ENCODE measurements around the gene BLNK. TPM values are rescaled to one million over a fixed set of nuclear protein-coding genes. Genes with fewer than 3 reads are reported as not detected.

Gene BLNK
- total RNA-seq, 6 experiments from 2014 or later: 9.9 to 47.7 (median 20.9) TPM

DNA sequence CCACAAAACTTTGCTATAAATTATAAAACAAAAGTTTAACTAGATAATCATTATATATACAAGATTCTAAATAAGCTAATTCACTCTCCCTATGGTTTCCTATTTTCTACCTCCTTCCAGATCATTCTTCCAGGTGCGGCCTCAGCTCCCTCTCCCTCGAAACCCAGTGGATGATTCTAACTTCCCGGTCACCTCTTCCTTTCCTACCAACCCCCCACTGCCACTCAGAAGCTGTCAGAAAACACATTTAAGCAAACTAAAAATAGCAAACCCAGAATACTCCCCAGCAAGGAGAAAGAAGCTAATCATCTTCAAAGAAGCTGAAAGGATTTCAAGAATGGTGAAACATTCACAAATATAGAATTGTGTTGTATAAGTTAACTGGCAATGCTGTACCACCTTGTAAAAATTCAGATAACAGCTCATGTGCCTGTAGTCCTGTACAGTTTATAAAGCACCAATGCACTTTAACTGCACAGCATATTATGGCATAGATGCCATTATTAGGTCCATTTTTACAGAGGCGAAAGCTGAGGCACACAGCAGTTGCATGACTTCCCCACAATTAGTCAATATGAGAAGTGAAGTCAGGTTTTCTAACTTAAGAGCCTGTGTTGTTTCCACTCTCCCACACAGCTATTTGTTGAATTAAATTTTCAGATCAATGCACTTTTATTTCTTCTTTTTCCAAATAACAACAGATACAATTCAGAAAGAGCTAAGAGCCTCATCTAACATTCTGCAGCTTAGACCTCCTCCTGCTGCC is 19.2 kb upstream of the BLNK start:
- intact Hi-C loops (cut with DNase I): no loop called here
- Histone ChIP-seq H3K4me1 (peaks cover 0 to 29% (median 14%) of the 10 kb centered on the region in 4 donors), H3K27ac (no peak overlapping the region), H3K4me3 (no peak overlapping the region), H3K9me3 (no peaks in the 10 kb centered on the region), H3K36me3 (no peaks in the 10 kb centered on the region), H3K27me3 (no peaks in the 10 kb centered on the region)
- TF ChIP-seq, protein P1, sequence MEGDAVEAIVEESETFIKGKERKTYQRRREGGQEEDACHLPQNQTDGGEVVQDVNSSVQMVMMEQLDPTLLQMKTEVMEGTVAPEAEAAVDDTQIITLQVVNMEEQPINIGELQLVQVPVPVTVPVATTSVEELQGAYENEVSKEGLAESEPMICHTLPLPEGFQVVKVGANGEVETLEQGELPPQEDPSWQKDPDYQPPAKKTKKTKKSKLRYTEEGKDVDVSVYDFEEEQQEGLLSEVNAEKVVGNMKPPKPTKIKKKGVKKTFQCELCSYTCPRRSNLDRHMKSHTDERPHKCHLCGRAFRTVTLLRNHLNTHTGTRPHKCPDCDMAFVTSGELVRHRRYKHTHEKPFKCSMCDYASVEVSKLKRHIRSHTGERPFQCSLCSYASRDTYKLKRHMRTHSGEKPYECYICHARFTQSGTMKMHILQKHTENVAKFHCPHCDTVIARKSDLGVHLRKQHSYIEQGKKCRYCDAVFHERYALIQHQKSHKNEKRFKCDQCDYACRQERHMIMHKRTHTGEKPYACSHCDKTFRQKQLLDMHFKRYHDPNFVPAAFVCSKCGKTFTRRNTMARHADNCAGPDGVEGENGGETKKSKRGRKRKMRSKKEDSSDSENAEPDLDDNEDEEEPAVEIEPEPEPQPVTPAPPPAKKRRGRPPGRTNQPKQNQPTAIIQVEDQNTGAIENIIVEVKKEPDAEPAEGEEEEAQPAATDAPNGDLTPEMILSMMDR (IDR thresholded peaks at IDR 0.05): no peak
- no peak for TF ChIP-seq POLR2A (IDR thresholded peaks at IDR 0.05)
- DNase-seq (no peak), ATAC-seq (no peak)
- 82% methylated on average over 4 of the region's 4 CpGs for WGBS (ENCODE audit: insufficient coverage, low coverage, low lambda C conversion rate, missing lambda C conversion rate)

DNA sequence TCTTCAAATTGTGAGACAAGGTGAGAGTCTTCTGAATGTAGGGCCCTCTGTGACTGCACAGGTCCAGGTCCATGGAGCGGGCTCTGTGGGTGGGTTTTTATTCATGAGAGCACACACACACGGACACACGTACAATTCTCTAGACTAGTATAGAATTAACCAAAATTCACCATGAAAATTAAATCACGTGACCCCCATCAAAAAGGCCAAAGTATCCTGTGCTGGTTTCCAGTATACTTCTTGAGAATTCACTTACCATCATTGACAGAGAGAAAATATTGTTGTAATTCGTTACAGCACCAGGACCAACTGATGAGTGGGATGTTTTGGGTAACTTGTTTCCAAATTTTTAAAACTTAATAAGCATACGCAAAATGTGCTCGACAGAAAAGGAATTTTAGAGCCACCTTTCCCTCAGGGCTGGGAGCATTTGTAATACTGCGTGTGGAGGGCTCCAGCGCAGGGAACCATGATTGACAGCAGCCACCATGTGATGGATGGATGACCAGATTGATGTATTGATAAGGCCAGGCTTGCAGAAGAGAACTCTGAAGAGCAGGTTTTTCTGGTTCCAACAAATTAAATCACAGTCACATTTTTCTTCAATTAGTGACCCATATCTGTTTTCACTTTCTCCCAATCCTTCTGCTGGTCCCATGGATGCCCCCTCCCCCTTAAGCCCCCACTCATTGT is 18.0 kb upstream of the BLNK start:
- 90% methylated on average over 9 of the region's 9 CpGs for whole genome bisulfite sequencing (ENCODE audit: insufficient coverage, low coverage, low lambda C conversion rate, missing lambda C conversion rate)
- H3K9me3 ChIP-seq: no peaks in the 10 kb centered on the region
- ATAC-seq: no peak
- H3K4me1 ChIP-seq: peaks cover 0 to 39% (median 16%) of the 10 kb centered on the region in 4 donors
- no peak for TF ChIP-seq POLR2A (IDR thresholded peaks at IDR 0.05)
- TF ChIP-seq, protein P1 (IDR thresholded peaks at IDR 0.05): no peak
- intact Hi-C loops (cut with DNase I): no loop called here
- DNase-seq: no peak
- no peak overlapping the region for H3K4me3 ChIP-seq
- no peak overlapping the region for H3K27ac ChIP-seq
- no peaks in the 10 kb centered on the region for H3K36me3 ChIP-seq
- no peaks in the 10 kb centered on the region for H3K27me3 ChIP-seq

DNA sequence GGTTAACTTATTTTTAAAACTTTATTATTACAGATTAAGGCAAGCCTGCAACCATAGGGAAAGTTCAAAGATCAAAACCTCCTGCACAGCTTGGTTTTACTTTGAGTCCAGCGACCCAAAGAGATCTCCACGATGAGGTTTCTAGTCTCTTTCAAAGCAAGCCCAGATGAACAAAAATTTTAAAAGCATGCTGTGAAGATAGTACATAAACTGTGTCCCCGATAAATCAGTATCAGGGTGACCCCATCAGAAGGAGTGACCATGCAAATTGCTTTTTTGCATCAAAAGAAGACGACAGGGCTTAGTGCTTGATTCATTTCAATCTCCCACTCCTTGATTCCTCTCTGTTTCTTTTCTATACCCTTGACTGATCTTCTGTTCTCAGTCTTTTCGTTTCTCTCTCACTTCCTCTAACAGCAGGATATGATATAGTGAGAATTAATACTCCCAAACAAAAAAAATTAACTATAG is 16.8 kb upstream of the BLNK start:
- H3K27me3 ChIP-seq: no peaks in the 10 kb centered on the region
- H3K9me3 ChIP-seq: no peaks in the 10 kb centered on the region
- no peaks in the 10 kb centered on the region for H3K36me3 ChIP-seq
- WGBS (ENCODE audit: insufficient coverage, low coverage, low lambda C conversion rate, missing lambda C conversion rate): 19% methylated on average over 5 of the region's 5 CpGs
- peak overlapping the region in 2 of 3 donors; percentile 3 to 29 for H3K4me3 ChIP-seq
- H3K4me1 ChIP-seq: peaks cover 0 to 48% (median 20%) of the 10 kb centered on the region in 4 donors
- intact Hi-C loops (cut with DNase I): no loop called here
- ATAC-seq: peak; percentile 13 to 35 (median 28)
- H3K27ac ChIP-seq: peak overlapping the region in 2 of 3 donors; percentile 85 to 90
- no peak for DNase-seq
- no peak for TF ChIP-seq POLR2A (IDR thresholded peaks at IDR 0.05)
- TF ChIP-seq, protein P1 (IDR thresholded peaks at IDR 0.05): no peak

DNA sequence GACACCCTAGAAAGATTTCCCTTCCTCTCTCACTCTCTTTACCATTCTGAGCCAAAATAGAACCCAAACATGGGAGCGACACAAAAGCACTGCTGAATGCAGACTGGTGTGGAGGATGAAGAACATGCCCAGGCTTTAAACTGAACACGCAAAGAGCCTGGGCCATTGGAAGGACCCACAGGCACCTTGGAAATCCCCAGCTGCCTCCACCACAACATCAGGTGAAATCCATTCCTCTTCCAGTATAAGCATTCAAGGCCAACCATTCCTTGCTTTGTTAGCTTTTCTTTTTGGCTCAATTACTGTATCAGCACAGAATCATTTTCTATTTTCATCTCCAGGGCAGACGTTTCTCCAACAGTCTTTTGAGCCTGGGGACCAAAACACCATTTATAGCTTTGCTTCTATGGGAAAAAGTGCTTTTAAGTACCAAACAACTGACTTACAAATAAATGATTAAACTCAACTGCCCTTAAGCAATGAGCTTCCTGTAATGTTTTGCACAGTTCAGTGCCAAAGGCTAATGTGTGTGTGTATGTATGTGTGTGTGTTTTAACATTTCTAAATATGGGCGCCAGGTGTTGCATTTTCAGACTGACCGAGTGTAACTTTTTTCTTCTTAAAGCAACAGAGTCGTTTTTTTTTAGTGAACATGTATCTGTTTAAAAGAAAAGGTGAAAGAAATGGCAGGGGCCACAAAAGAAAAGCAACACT is 16.2 kb upstream of the BLNK start:
- H3K36me3 ChIP-seq: no peaks in the 10 kb centered on the region
- no peaks in the 10 kb centered on the region for H3K27me3 ChIP-seq
- peaks cover 0 to 52% (median 23%) of the 10 kb centered on the region in 4 donors for H3K4me1 ChIP-seq
- WGBS (ENCODE audit: insufficient coverage, low coverage, low lambda C conversion rate, missing lambda C conversion rate): 16% methylated on average over 6 of the region's 6 CpGs
- intact Hi-C loops (cut with DNase I): no loop called here
- H3K27ac ChIP-seq: peak overlapping the region; percentile 63 to 90 (median 85)
- DNase-seq (peak in 1 of 3 donors; percentile 65), ATAC-seq (peak; percentile 55 to 73 (median 64))
- H3K9me3 ChIP-seq: no peaks in the 10 kb centered on the region
- TF ChIP-seq, protein P1 (IDR thresholded peaks at IDR 0.05): no peak
- no peak for TF ChIP-seq POLR2A (IDR thresholded peaks at IDR 0.05)
- H3K4me3 ChIP-seq: peak overlapping the region in 2 of 3 donors; percentile 4 to 29
